HG03039 (cell line): ENCODE data around the gene RGL4.
"Not testable (repeated sequence)": the region's sequence is repeated elsewhere in the genome, so short reads cannot be mapped to it uniquely, and the experiment has no call there.

Experiments
- ATAC-seq: cut with Tn5 transposase; IDR thresholded peaks from one replicate; pipeline ENCODE4 v1.9.1; 2021; ENCODE audit warnings: mild to moderate bottlenecking, moderate library complexity; ENCODE audit not compliant: unreplicated experiment

The RGL4 gene

GRCh38 chr22:23690713-23691112 is at the start of gene RGL4:
Gene RGL4 (plus strand): TSS chr22:23691013. CDS start chr22:23692031, 1,018 bp downstream.
- no peak for ATAC-seq

- ATAC-seq: not testable (repeated sequence)
Observed at GRCh38 chr22:23646526-23646925, 44.3 kb upstream of the RGL4 start.

- ATAC-seq: no peak
Observed at GRCh38 chr22:23649071-23649501, 41.7 kb upstream of the RGL4 start.

- ATAC-seq: no peak
Observed at GRCh38 chr22:23651676-23652075, 39.1 kb upstream of the RGL4 start.

- no peak for ATAC-seq
Observed at GRCh38 chr22:23652286-23652685, 38.5 kb upstream of the RGL4 start.

GRCh38 chr22:23652711-23653110 is 38.1 kb upstream of the RGL4 start:
- no peak for ATAC-seq

- no peak for ATAC-seq
Observed at GRCh38 chr22:23655891-23656475, 34.8 kb upstream of the RGL4 start.

GRCh38 chr22:23657727-23658126 is 33.1 kb upstream of the RGL4 start:
- no peak for ATAC-seq

GRCh38 chr22:23660381-23660780 is 30.4 kb upstream of the RGL4 start:
- not testable (repeated sequence) for ATAC-seq

- ATAC-seq: no peak
Observed at GRCh38 chr22:23670378-23671295, 20.2 kb upstream of the RGL4 start.

GRCh38 chr22:23671387-23671786 is 19.4 kb upstream of the RGL4 start:
- ATAC-seq: not testable (repeated sequence)

- not testable (repeated sequence) for ATAC-seq
Observed at GRCh38 chr22:23672307-23673049, 18.3 kb upstream of the RGL4 start.

GRCh38 chr22:23673050-23673620 is 17.7 kb upstream of the RGL4 start:
- no peak for ATAC-seq

- ATAC-seq: no peak
Observed at GRCh38 chr22:23673826-23674690, 16.8 kb upstream of the RGL4 start.

GRCh38 chr22:23674886-23675501 is 15.8 kb upstream of the RGL4 start:
- ATAC-seq: not testable (repeated sequence)

- ATAC-seq: no peak
Observed at GRCh38 chr22:23675502-23676415, 15.1 kb upstream of the RGL4 start.

GRCh38 chr22:23676841-23677700 is 13.7 kb upstream of the RGL4 start:
- not testable (repeated sequence) for ATAC-seq

- no peak for ATAC-seq
Observed at GRCh38 chr22:23677701-23677995, 13.2 kb upstream of the RGL4 start.
